KOPT-K1 (cell line): Measurements from ENCODE around the gene ZER1.

Source experiments
- H3K27ac ChIP-seq: fragments of 200-600 bp; sonication (generic); 2 replicates; pipeline ENCODE4 v1.5.1; 2016; ENCODE audit warnings: antibody characterized with exemption, mild to moderate bottlenecking, low read depth, low read length; ENCODE audit not compliant: poor library complexity, severe bottlenecking
- H3K36me3 ChIP-seq: fragments of 200-600 bp; sonication (generic); 2 replicates; pipeline ENCODE4 v1.5.1; 2017; ENCODE audit warnings: antibody characterized with exemption, mild to moderate bottlenecking, low read length, moderate library complexity; ENCODE audit not compliant: insufficient read depth
- H3K9me3 ChIP-seq: fragments of 200-600 bp; sonication (generic); 2 replicates; pipeline ENCODE4 v1.5.1; 2017; ENCODE audit warnings: antibody characterized with exemption, low read length, mild to moderate bottlenecking; ENCODE audit not compliant: insufficient read depth, poor library complexity, severe bottlenecking

ZER1 gene

GRCh38 chr9:128731691-128732090 lies 40.0 kb downstream of the ZER1 start:
- peaks cover 33% of the 10 kb centered on the region; the same call in 1 of the 2 replicates for H3K36me3 ChIP-seq
- no peak overlapping the region for H3K27ac ChIP-seq
- H3K9me3 ChIP-seq = no peaks in the 10 kb centered on the region

- no peaks in the 10 kb centered on the region for H3K9me3 ChIP-seq
- H3K27ac ChIP-seq = no peak overlapping the region
- peaks cover 33% of the 10 kb centered on the region; the same call in 1 of the 2 replicates for H3K36me3 ChIP-seq
Observed at GRCh38 chr9:128731093-128731492, 40.6 kb downstream of the ZER1 start.

- Histone ChIP-seq H3K9me3 (no peaks in the 10 kb centered on the region), H3K36me3 (peaks cover 27% of the 10 kb centered on the region; the same call in 1 of the 2 replicates), H3K27ac (no peak overlapping the region)
Observed at GRCh38 chr9:128729766-128730517, 41.8 kb downstream of the ZER1 start.

GRCh38 chr9:128729302-128729701 lies 42.4 kb downstream of the ZER1 start:
- Histone ChIP-seq H3K9me3 (no peaks in the 10 kb centered on the region), H3K27ac (no peak overlapping the region), H3K36me3 (peaks cover 22% of the 10 kb centered on the region; the same call in 1 of the 2 replicates)

- peak overlapping the region; percentile 37 for H3K27ac ChIP-seq
- H3K9me3 ChIP-seq = no peaks in the 10 kb centered on the region
- H3K36me3 ChIP-seq = peaks cover 19% of the 10 kb centered on the region; the same call in 1 of the 2 replicates
Observed at GRCh38 chr9:128728298-128728697, 43.4 kb downstream of the ZER1 start.

GRCh38 chr9:128727640-128728248 lies 44.0 kb downstream of the ZER1 start:
- H3K9me3 ChIP-seq = no peaks in the 10 kb centered on the region
- H3K36me3 ChIP-seq = peaks cover 13% of the 10 kb centered on the region; the same call in 1 of the 2 replicates
- H3K27ac ChIP-seq = peak overlapping the region; percentile 37

GRCh38 chr9:128724744-128725211 lies 46.9 kb downstream of the ZER1 start:
- Histone ChIP-seq H3K36me3 (peaks cover 19% of the 10 kb centered on the region; the same call in 1 of the 2 replicates), H3K27ac (peak overlapping the region; percentile 81), H3K9me3 (no peaks in the 10 kb centered on the region)

- H3K36me3 ChIP-seq = peaks cover 19% of the 10 kb centered on the region; the same call in 1 of the 2 replicates
- H3K27ac ChIP-seq = peak within 1 kb of the TSS; percentile 81
- H3K9me3 ChIP-seq = no peaks in the 10 kb centered on the region
Observed at GRCh38 chr9:128723866-128724743, 47.6 kb downstream of the ZER1 start, which contains the start of gene ZDHHC12. Gene ZDHHC12, minus strand, starts transcription at chr9:128724127. Its CDS starts 34 bp downstream, at chr9:128724093.

GRCh38 chr9:128723352-128723865 lies 48.3 kb downstream of the ZER1 start:
- H3K9me3 ChIP-seq = no peaks in the 10 kb centered on the region
- H3K36me3 ChIP-seq = peaks cover 19% of the 10 kb centered on the region; the same call in 1 of the 2 replicates
- peak overlapping the region; percentile 78 for H3K27ac ChIP-seq

- Histone ChIP-seq H3K36me3 (peaks cover 19% of the 10 kb centered on the region; the same call in 1 of the 2 replicates), H3K27ac (peak overlapping the region; percentile 78), H3K9me3 (no peaks in the 10 kb centered on the region)
Observed at GRCh38 chr9:128722380-128723351, 49.1 kb downstream of the ZER1 start.

GRCh38 chr9:128721487-128722010 lies 50.2 kb downstream of the ZER1 start:
- Histone ChIP-seq H3K27ac (no peak overlapping the region), H3K9me3 (no peaks in the 10 kb centered on the region), H3K36me3 (peaks cover 19% of the 10 kb centered on the region; the same call in 1 of the 2 replicates)

- Histone ChIP-seq H3K27ac (no peak overlapping the region), H3K36me3 (peaks cover 19% of the 10 kb centered on the region; the same call in 1 of the 2 replicates)
Observed at GRCh38 chr9:128720841-128721486, 50.8 kb downstream of the ZER1 start.

More at GRCh38 chr9:128720841-128721486, 50.8 kb downstream of the ZER1 start:
- H3K9me3 ChIP-seq = no peaks in the 10 kb centered on the region
